Inferior parietal cortex (tissue), 1 donor: ENCODE data around the gene PEX1.
A peak's percentile ranks its signal among the peaks of the same experiment; 100 is the strongest.
"Not testable (repeated sequence)": the region's sequence is repeated elsewhere in the genome, so short reads cannot be mapped to it uniquely, and the experiment has no call there.

Source experiments
- DNase-seq: peaks from one replicate; pipeline ENCODE4 v3.0.0-alpha.2; 2016; ENCODE audit errors: extremely low spot score

PEX1 gene

DNA sequence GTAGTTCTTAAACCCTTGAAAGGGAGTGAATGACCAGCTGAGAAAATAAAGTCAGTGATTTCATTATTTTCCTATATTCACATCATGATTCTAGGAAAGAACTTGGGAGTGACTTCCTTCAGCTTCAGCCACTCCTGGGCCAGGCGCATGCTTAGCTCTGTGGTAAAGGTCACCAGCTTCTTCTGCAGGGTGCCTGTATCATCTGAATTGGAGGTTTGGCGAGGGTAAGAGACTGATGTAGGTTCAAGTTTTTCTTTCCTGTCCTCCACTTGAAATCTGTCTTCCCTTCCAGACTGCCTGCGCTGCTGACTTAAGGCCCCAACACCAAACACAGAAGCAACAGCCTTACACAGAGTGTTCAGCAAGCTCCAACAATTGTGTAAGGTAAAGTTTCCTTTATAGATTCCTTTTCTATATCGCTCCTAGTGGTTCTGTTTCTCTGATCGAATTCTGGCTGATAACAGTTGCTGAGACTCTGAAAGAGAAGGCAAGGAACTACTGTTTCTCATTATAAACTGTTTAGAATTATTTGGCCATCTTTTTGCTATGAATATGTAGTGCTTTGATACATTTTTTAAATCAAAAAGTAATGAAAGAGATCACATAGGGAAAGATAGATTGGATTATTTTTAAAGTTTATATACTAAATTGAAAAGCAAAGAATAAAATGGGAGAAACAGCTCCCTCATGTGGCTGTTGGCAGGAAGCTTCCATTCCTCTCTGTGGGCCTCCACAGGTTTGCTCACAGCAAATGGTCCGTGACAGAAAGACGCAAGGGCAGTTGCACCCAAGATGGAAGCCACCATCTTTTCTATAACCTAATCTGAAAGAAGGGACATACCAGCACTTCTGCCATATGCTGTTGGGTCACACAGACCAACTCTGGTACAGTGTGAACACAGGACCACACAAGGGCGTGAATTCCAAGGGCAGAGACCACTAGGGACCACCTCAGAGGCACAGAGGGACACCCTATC lies 67.0 kb downstream of the PEX1 start:
- peak; percentile 50 for DNase-seq

DNA sequence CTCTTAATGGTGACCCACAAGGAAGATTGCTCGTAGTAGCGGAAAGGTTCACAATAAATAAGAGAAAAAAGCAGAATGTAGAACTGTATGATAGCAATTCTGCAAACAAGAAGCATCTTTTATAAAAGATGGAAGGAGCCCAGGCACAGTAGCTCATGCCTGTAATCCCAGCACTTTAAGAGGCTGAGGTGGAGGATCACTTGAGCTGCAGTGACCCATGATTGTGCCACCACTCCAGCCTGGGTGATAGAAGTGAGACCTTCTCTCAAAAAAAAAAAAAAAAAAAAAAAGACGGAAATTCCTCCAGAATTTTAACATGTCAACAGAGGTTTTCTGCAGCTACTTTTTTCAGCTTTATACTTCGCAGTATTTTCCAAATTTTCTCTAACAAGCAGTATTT lies 67.8 kb downstream of the PEX1 start:
- DNase-seq, result no peak

DNA sequence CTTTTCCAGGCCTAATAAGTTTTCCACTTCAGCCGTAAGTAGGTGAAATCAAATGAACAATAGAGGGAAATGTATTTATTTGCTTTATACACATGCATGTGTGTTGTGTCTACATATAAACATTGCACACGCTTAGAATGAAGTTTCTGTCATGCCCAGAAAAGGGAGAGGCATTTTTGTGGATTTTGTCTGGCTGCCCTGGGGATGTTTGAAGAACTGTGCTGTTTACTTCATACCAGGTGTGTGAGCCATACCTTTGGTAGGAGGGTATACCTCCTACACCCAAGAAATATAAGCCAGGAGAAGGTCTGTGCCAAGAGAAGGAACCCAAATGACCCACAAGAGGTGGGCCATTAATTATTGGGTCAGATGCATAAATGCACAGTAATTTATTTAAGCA lies 68.2 kb downstream of the PEX1 start:
- no peak for DNase-seq

DNA sequence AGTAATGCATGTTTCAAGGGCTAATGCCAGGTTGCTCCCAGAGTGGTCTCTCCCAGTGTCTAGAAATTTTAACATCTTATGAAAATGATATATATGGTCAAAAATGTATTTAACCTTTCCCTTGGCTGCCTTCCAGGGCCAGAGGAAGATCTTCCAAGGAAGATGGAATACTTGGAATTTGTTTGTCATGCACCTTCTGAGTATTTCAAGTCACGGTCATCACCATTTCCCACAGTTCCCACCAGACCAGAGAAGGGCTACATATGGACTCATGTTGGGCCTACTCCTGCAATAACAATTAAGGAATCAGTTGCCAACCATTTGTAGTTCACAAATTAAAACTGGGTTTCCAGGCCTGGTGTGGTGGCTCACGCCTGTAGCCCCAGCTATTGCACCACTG lies 72.1 kb downstream of the PEX1 start:
- no peak for DNase-seq

DNA sequence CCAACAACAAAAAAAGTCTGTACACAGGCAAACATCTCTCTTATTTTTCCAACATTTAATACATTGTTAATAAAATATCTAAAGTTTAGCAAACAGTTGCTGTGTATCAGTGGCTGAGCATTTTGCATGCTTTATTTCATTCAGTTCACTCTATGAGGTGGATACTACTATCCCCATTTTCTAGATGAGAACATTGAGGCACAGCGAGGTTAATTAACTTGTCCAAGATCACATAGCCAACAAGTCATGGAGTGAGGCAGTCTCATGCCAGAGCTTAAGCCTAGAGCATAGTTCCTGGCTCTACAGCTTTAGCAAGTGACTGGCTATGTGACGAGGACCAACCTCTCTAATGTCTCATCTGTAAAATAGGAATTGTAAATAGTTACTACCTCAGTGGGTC lies 76.7 kb downstream of the PEX1 start:
- no peak for DNase-seq

DNA sequence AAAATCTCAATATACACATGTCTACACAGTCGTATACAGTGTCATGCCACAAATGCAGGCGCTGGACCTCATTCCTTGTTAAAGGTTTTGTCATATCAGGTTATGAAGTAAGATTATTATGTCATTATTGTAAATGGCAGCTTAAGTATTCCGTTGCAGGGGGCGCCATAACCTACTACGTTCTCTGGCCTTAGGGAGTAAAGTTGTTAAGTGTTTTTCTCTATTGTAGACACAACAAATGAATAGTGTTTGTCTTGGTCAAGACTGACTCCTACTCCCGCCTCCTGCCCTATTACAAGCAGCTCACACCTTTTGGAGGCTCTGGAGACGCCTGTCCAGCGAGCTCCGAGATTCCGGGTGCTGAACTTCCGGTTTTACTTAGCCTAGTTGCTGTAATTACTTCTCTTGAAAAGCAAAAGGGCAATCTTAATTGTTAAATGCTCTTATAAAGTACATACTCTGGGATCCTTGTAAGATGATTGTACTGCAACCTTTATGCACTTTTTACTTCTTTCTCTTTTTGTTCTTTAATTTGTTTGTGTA lies 80.0 kb downstream of the PEX1 start:
- DNase-seq, result peak; percentile 63

DNA sequence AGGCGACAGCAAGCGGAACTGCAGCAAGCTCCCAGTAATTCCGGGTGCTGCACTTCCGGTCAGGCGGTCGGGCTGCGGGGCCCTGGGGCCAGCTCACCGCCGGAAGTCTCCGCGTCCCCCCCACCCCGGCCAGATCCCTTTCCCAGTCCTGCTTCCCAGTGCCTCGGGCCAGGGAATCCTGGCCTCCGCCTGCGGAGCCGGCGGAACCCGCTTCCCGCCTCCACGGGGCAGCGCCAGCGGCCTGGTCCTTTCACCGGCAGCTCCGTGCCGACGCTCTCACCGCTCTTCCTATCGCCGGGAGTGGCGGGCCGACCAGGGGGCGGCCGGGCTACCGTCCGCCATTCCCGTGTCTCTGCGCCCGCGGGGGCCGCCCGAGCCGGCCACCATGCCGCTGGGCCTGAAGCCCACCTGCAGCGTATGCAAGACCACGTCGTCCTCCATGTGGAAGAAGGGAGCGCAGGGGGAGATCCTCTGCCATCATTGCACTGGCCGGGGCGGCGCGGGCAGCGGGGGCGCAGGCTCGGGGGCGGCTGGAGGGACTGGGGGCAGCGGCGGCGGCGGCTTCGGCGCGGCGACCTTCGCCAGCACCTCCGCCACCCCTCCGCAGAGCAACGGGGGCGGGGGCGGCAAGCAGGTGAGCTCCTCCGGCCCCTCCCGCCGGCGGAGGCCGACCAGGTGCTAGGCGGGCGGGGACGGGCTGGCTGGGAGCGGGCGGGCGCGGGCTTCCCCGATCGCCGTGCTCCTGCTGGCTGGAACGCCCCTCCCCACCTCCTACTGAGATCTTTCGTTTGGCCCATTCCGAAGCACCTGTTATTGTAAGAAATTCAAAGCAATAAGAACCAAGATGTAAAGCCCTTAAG lies 80.7 kb downstream of the PEX1 start, which contains the start of gene GATAD1:
TSS of gene GATAD1 (plus strand) at position 138 of the 860 bp plus-strand sequence. CDS start at position 386, 248 bp downstream.
- DNase-seq, result peak; percentile 95

DNA sequence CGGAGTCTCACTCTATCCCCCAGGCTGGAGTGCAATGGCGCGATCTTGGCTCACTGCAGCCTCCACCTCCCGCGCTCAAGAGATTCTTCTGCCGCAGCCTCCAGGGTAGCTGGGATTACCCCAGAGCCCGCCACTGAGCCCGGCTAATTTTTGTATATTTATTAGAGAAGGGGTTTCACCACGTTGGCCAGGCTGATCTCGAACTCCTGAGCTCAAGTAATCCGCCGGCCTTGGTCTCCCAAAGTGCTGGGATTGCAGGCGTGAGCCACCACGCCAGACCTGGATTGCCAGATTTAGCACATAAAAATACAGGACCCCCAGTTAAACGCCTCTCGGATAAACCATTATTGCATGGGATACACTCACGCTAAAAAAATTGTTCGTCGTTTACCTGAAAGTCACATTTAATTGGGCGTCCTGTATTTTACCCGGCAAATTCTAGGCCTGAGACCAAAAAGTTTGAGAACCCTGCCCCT lies 81.4 kb downstream of the PEX1 start:
- DNase-seq, result no peak

DNA sequence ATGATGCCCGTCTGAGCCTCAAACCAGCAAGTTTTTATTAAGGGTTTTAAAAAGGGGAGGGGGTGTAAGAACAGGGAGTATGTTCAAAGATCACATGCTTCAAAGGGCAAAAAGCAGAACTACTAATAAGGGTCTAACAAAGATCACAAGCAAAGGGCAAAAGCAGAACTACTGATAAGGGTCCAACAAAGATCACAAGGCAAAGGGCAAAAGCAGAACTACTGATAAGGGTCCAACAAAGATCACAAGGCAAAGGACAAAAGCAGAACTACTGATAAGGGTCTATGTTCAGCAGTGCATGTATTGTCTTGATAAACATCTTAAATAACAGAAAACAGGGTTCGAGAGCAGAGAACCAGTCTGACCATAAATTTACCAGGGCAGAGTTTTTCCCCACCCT lies 85.6 kb downstream of the PEX1 start:
- DNase-seq, result not testable (repeated sequence)

DNA sequence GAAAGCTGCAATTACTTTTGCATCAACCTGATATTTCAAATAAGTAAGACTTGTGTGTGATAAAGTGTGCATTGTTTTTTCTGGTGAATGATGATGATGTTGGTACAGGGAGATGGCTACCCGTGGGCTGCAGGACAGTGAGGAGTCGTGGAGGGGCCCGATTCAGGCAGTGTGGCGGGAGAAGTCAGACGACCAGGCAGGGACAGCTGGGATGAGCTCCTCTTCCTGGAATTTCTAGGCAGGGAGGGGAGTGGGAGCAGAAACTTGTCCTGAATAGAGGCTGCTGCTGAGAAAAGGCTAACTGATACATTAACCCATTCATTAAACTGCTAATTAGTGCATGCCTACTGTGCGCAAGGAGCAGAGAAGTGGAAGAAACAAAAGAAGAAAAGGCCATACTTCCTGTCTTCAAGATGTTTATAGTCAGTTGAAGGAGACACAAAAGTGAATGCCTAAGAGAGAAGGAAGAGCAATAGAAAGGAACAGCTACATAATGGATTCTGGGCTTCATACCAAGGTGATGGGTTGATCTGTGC lies 90.3 kb downstream of the PEX1 start:
- no peak for DNase-seq
